Measurements from ENCODE around the gene FAM131C. TPM values are rescaled to one million over a fixed set of nuclear protein-coding genes. Genes with fewer than 3 reads are reported as not detected.

FAM131C gene
- total and polyA plus RNA-seq, 2 donors (not counting 1 experiment from before 2014, with no cell fraction given), result 0.34 to 0.50 TPM

GRCh38 chr1:16081636-16082035, 8.2 kb upstream of the FAM131C start:
- Histone ChIP-seq H3K9ac (ENCODE audit: insufficient read depth, low read length) (no peak overlapping the region), H3K9me3 (ENCODE audit: control insufficient read depth, insufficient read depth, low read depth, low read length) (no peaks in the 10 kb centered on the region), H2AFZ (ENCODE audit: low read length) (no peak overlapping the region), H3K36me3 (ENCODE audit: control insufficient read depth, insufficient read depth, low read length) (no peaks in the 10 kb centered on the region), H3K27me3 (ENCODE audit: control insufficient read depth, insufficient read depth, low read length) (no peaks in the 10 kb centered on the region), H3K27ac (ENCODE audit: insufficient read depth, low read length) (no peak overlapping the region), H3K4me3 (replicated peaks in 1 of 4; ENCODE audit: control extremely low read depth in 1 of 4, insufficient read depth in 1 of 4, low read depth in 3 of 4, low read length in 4 of 4) (no peak overlapping the region), H3K4me1 (ENCODE audit: control insufficient read depth, extremely low read depth, insufficient read depth, low read length) (peaks cover 4% of the 10 kb centered on the region), H3K4me2 (ENCODE audit: extremely low read depth, insufficient read depth, low read length) (no peak overlapping the region), H4K20me1 (ENCODE audit: control insufficient read depth, extremely low read depth, insufficient read depth, low read length) (no peaks in the 10 kb centered on the region), H3K79me2 (ENCODE audit: control insufficient read depth, insufficient read depth, low read length) (no peaks in the 10 kb centered on the region)
- DNase-seq (ENCODE audit: low read depth in 2 of 2), result no peak
- TF ChIP-seq EZH2 (IDR thresholded peaks at IDR 0.05; ENCODE audit: low read length, missing control alignments) (no peak), CTCF (conservative IDR thresholded peaks at IDR 0.05 in 1 of 2, IDR thresholded peaks at IDR 0.05 in 1 of 2; ENCODE audit: low read depth in 1 of 2, low read length in 2 of 2) (no peak)

DNA sequence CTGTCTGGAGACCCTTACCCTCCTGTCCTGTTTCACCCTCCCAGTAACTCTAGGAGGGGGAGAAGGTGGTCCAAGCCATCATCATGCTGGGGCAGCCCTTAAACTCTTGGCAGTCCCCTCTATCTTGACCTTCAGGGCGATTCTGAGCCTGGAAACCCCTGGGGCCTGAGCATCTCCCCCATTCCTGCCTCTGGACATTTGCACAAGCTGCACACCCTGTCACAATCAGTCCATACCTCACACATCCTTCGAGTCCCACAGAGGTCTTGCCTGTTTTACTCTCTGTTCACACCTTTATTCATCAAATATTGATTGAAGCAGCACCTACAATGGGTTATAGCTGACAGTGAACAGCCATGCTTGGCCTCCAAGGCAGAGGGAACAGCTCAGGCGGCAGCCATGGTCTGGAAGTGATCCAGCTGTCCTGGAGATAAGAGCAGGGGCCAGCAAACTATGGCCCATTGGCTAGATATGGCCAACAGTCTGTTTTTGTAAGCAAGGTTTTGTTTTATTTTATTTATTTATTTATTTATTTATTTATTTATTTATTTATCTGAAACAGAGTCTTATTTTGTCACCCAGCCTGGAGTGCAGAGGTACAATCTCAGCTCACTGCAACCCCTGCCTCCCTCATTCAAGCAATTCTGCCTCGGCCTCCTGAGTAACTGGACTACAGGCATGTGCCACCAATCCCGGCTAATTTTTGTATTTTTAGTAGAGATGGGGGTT, 7.1 kb upstream of the FAM131C start:
- no peak for DNase-seq (ENCODE audit: low read depth in 2 of 2)
- H3K4me3 ChIP-seq (replicated peaks in 1 of 4; ENCODE audit: control extremely low read depth in 1 of 4, insufficient read depth in 1 of 4, low read depth in 3 of 4, low read length in 4 of 4), result no peak overlapping the region
- no peaks in the 10 kb centered on the region for H3K36me3 ChIP-seq (ENCODE audit: control insufficient read depth, insufficient read depth, low read length)
- no peak overlapping the region for H3K4me2 ChIP-seq (ENCODE audit: extremely low read depth, insufficient read depth, low read length)
- peaks cover 12% of the 10 kb centered on the region for H3K4me1 ChIP-seq (ENCODE audit: control insufficient read depth, extremely low read depth, insufficient read depth, low read length)
- H2AFZ ChIP-seq (ENCODE audit: low read length), result no peak overlapping the region
- H3K27me3 ChIP-seq (ENCODE audit: control insufficient read depth, insufficient read depth, low read length), result no peaks in the 10 kb centered on the region
- no peak overlapping the region for H3K27ac ChIP-seq (ENCODE audit: insufficient read depth, low read length)
- H3K9ac ChIP-seq (ENCODE audit: insufficient read depth, low read length), result no peak overlapping the region
- no peaks in the 10 kb centered on the region for H3K9me3 ChIP-seq (ENCODE audit: control insufficient read depth, insufficient read depth, low read depth, low read length)
- no peaks in the 10 kb centered on the region for H4K20me1 ChIP-seq (ENCODE audit: control insufficient read depth, extremely low read depth, insufficient read depth, low read length)
- TF ChIP-seq CTCF (conservative IDR thresholded peaks at IDR 0.05 in 1 of 2, IDR thresholded peaks at IDR 0.05 in 1 of 2; ENCODE audit: low read depth in 1 of 2, low read length in 2 of 2) (no peak), EZH2 (IDR thresholded peaks at IDR 0.05; ENCODE audit: low read length, missing control alignments) (no peak)
- H3K79me2 ChIP-seq (ENCODE audit: control insufficient read depth, insufficient read depth, low read length), result no peaks in the 10 kb centered on the region

DNA sequence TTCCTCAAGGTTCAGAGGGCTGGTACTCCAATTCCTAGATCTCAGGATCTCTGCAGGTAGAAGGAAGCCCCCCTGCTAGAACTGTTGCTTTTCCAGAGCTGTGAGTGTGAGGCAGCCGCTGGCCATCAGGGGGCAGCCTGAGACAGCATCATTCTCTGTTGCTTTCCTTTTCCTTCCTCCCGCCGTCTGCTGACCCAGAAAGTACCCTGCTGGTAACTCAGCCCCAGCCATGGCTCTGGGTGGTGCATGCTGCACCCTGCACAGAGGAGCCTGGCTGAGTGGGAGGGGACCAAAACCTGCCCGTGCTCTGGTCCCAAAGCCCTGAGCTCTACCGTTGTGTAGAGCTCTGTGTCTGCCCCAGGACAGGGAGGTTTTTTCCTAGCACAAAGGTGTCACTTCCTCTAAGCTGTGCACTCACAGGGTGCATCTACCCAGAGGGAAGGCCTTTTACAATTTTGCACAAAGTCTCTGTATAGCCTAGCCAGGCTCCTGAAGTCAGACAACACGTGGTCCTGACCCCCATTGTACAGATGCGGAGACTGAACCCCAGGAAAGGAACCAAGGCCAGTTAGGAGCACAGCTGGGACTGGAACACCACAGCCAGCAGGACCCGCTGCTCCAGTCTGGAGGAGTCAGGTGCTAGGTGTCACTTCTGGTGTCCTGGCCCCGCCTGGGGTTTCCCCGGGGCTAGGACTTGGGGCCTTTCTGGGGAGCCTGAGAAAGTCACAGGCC, 5.6 kb upstream of the FAM131C start:
- H3K4me2 ChIP-seq (ENCODE audit: extremely low read depth, insufficient read depth, low read length), result peak overlapping the region; percentile 11

More for the DNA sequence above, 5.6 kb upstream of the FAM131C start:
- Histone ChIP-seq H3K27ac (ENCODE audit: insufficient read depth, low read length) (no peak overlapping the region), H3K4me1 (ENCODE audit: control insufficient read depth, extremely low read depth, insufficient read depth, low read length) (peaks cover 16% of the 10 kb centered on the region), H2AFZ (ENCODE audit: low read length) (peak overlapping the region; percentile 82), H3K9ac (ENCODE audit: insufficient read depth, low read length) (no peak overlapping the region), H4K20me1 (ENCODE audit: control insufficient read depth, extremely low read depth, insufficient read depth, low read length) (no peaks in the 10 kb centered on the region), H3K4me3 (replicated peaks in 1 of 4; ENCODE audit: control extremely low read depth in 1 of 4, insufficient read depth in 1 of 4, low read depth in 3 of 4, low read length in 4 of 4) (no peak overlapping the region), H3K36me3 (ENCODE audit: control insufficient read depth, insufficient read depth, low read length) (no peaks in the 10 kb centered on the region), H3K9me3 (ENCODE audit: control insufficient read depth, insufficient read depth, low read depth, low read length) (no peaks in the 10 kb centered on the region), H3K79me2 (ENCODE audit: control insufficient read depth, insufficient read depth, low read length) (no peaks in the 10 kb centered on the region), H3K27me3 (ENCODE audit: control insufficient read depth, insufficient read depth, low read length) (no peaks in the 10 kb centered on the region)
- TF ChIP-seq CTCF (conservative IDR thresholded peaks at IDR 0.05 in 1 of 2, IDR thresholded peaks at IDR 0.05 in 1 of 2; ENCODE audit: low read depth in 1 of 2, low read length in 2 of 2) (peak; percentile 94 to 97), EZH2 (IDR thresholded peaks at IDR 0.05; ENCODE audit: low read length, missing control alignments) (no peak)
- peak; percentile 56 to 70 for DNase-seq (ENCODE audit: low read depth in 2 of 2)

Data from fibroblast of lung (primary cell).